Endothelial cell of umbilical vein (primary cell): ENCODE data around the gene SESN1. TPM values are rescaled to one million over a fixed set of nuclear protein-coding genes. Genes with fewer than 3 reads are reported as not detected.

Experiments used
- BruUV-seq: library from RNA; stranded (reverse); fragments of 400-500 nt; replicated peaks from 2 replicates; lab custom pipeline; 2021; lab: Mats Ljungman, UMichigan
- CTCF ChIA-PET: fragments of 300-600, 350-600 bp; sonication (Branson Sonifier 250); formaldehyde crosslinking; loops from one replicate; lab custom pipeline; 2021; ENCODE audit warnings: antibody characterized with exemption, inconsistent platforms; lab: Charles Lee
- POLR2A ChIA-PET: fragments of 300-600, 350-600 bp; sonication (Branson Sonifier 250); formaldehyde crosslinking; loops from one replicate; lab custom pipeline; 2021; ENCODE audit warnings: antibody characterized with exemption, inconsistent platforms; lab: Charles Lee
- DNase-seq: peaks from one replicate; pipeline ENCODE4 v3.0.0-alpha.2; 2011; ENCODE audit warnings: low read depth, low spot score
- FAIRE-seq: peaks from 2 replicates; lab custom pipeline; 2011; peaks lifted over from hg19 to GRCh38; lab: Jason Lieb, UNC
- H2AFZ ChIP-seq: 2 replicates; pipeline ENCODE4 v1.6.0; 2012; ENCODE audit warnings: low read depth, low read length, control low read depth, inconsistent platforms
- H3K27ac ChIP-seq: 2 replicates; pipeline ENCODE4 v1.5.1; 2011; ENCODE audit warnings: low read depth, mild to moderate bottlenecking, control low read depth, low read length, moderate library complexity; ENCODE audit not compliant: insufficient read depth
- H3K27me3 ChIP-seq, 2 experiments: 2 replicates each; pipeline versions ENCODE4 v1.6.0 to v1.6.1; 2011; ENCODE audit warnings: low read length in 2 of 2, mixed read lengths in 1 of 2; ENCODE audit not compliant: control insufficient read depth in 2 of 2, insufficient read depth in 2 of 2
- H3K36me3 ChIP-seq, 2 experiments: 2 replicates in 1 of 2; 3 replicates in 1 of 2; pipeline ENCODE4 v1.5.1; 2011; ENCODE audit warnings: low read length in 2 of 2, mild to moderate bottlenecking in 1 of 2, moderate library complexity in 1 of 2; ENCODE audit not compliant: control insufficient read depth in 2 of 2, insufficient read depth in 2 of 2; ENCODE audit errors: extremely low read depth in 1 of 2
- H3K4me1 ChIP-seq: 3 replicates; pipeline ENCODE4 v1.5.1; 2011; ENCODE audit warnings: mild to moderate bottlenecking, low read length; ENCODE audit not compliant: control insufficient read depth, insufficient read depth; ENCODE audit errors: extremely low read depth
- H3K4me2 ChIP-seq: 2 replicates; pipeline ENCODE4 v1.6.1; 2011; ENCODE audit warnings: low read length, control low read depth, mixed read lengths; ENCODE audit not compliant: insufficient read depth
- H3K4me3 ChIP-seq, 3 experiments: fragments of 200-600 bp in 1 of 3; sonication (generic), shearing (Covaris generic) in 1 of 3; replicated peaks in 1 of 3; 2 replicates each; pipeline ENCODE4 v1.5.1; 2011 to 2016; ENCODE audit warnings: control low read depth in 3 of 3, low read length in 3 of 3, mild to moderate bottlenecking in 2 of 3, inconsistent platforms in 1 of 3, low read depth in 1 of 3, moderate library complexity in 1 of 3; ENCODE audit not compliant: insufficient read depth in 1 of 3
- H3K79me2 ChIP-seq: 2 replicates; pipeline ENCODE4 v1.6.0; 2012; ENCODE audit warnings: low read length, inconsistent platforms; ENCODE audit not compliant: control insufficient read depth, insufficient read depth
- H3K9ac ChIP-seq: replicated peaks from 2 replicates; pipeline ENCODE3; 2011; ENCODE audit warnings: low read length, control low read depth; ENCODE audit not compliant: insufficient read depth; ENCODE audit errors: extremely low read depth
- H3K9me1 ChIP-seq: replicated peaks from 3 replicates; pipeline ENCODE4 v1.6.0; 2011; ENCODE audit warnings: mild to moderate bottlenecking, low read length; ENCODE audit not compliant: control insufficient read depth, insufficient read depth; ENCODE audit errors: extremely low read depth
- H3K9me3 ChIP-seq: replicated peaks from 2 replicates; pipeline ENCODE4 v1.5.1; 2012; ENCODE audit warnings: low read length, inconsistent platforms; ENCODE audit not compliant: control insufficient read depth, insufficient read depth
- H4K20me1 ChIP-seq: replicated peaks from 2 replicates; pipeline ENCODE3; 2011; ENCODE audit warnings: mild to moderate bottlenecking, low read length; ENCODE audit not compliant: control insufficient read depth, insufficient read depth; ENCODE audit errors: extremely low read depth
- CTCF ChIP-seq, 2 donors: IDR thresholded peaks; 1 replicate in 1 of 2; 2 replicates in 1 of 2; pipeline ENCODE4 v1.5.1; 2011; ENCODE audit warnings: low read length in 2 of 2, mild to moderate bottlenecking in 2 of 2, moderate library complexity in 2 of 2, control low read depth in 1 of 2, inconsistent platforms in 1 of 2, low read depth in 1 of 2; ENCODE audit not compliant: insufficient read depth in 1 of 2; ENCODE audit errors: extremely low read depth in 1 of 2
- EZH2 ChIP-seq: IDR thresholded peaks from 2 replicates; pipeline ENCODE4 v1.6.1; 2012; ENCODE audit warnings: borderline replicate concordance, low read depth, mild to moderate bottlenecking, moderate library complexity, low read length, inconsistent platforms; ENCODE audit not compliant: severe bottlenecking
- FOS ChIP-seq: IDR thresholded peaks from 2 replicates; pipeline ENCODE4 v1.6.1; 2011; ENCODE audit warnings: mild to moderate bottlenecking, low read length, moderate library complexity, borderline replicate concordance; ENCODE audit not compliant: insufficient read depth
- GATA2 ChIP-seq: IDR thresholded peaks from 2 replicates; pipeline ENCODE4 v1.7.0; 2011; ENCODE audit warnings: low read depth, mild to moderate bottlenecking, moderate library complexity, mixed read lengths, low read length; ENCODE audit not compliant: insufficient read length, insufficient read depth
- JUN ChIP-seq: IDR thresholded peaks from 2 replicates; pipeline ENCODE4 v1.6.1; 2011; ENCODE audit warnings: borderline replicate concordance, low read depth; ENCODE audit not compliant: insufficient read length, insufficient read depth
- MAX ChIP-seq: IDR thresholded peaks from 2 replicates; pipeline ENCODE4 v1.6.1; 2011; ENCODE audit not compliant: insufficient read depth, insufficient read length
- MYC ChIP-seq: IDR thresholded peaks from one replicate; pipeline ENCODE4 v1.6.1; 2011; ENCODE audit warnings: mild to moderate bottlenecking, low read depth, low read length
- POLR2A ChIP-seq: IDR thresholded peaks from 2 replicates; pipeline ENCODE4 v1.6.1; 2012; ENCODE audit warnings: low read depth, mild to moderate bottlenecking, control low read depth, low read length
- POLR2AphosphoS5 ChIP-seq: IDR thresholded peaks from 2 replicates; pipeline ENCODE4 v1.6.1; 2012; ENCODE audit warnings: low read depth, mild to moderate bottlenecking, control low read depth, low read length, moderate library complexity; ENCODE audit not compliant: insufficient read depth
- dilution Hi-C: fragments of 300-500 bp; cut with MboI; formaldehyde crosslinking; loops from one replicate; pipeline ENCODE4 v1.15.0; 2019; ENCODE audit warnings: low sequenced_read_pairs; ENCODE audit not compliant: extremely low pct_ligation_motif_present
- intact Hi-C: fragments of 100-400 bp; cut with micrococcal nuclease; formaldehyde crosslinking; loops from one replicate; pipeline ENCODE4 v1.10.0; 2022
- polyA plus RNA-seq, 4 experiments: library from polyadenylated mRNA; depleted of rRNA in 3 of 4; stranded (reverse) in 3 of 4; unstranded in 1 of 4; fragments of >200 nt; gene quantifications; 2 replicates each; pipeline versions ENCODE4 v1.2.1 to v1.2.3, GENCODE V29; 2011 to 2012; ENCODE audit warnings: missing spikeins in 1 of 4
- total RNA-seq: library from RNA; stranded (reverse); gene quantifications from 2 replicates; pipeline ENCODE4 v1.2.3, GENCODE V29; 2021

The SESN1 gene
- total and polyA plus RNA-seq, 2 donors (not counting 3 experiments of a cell fraction or from before 2014, with no cell fraction given) = 7.1 to 15.6 TPM

- CTCF ChIA-PET = interaction anchor here (0.7 to 3.1 kb wide), 12 partner anchors 14 to 535 kb away, joined by 3 to 12 read pairs (median 4); no protein-coding TSS in a partner anchor
- POLR2A ChIA-PET = interaction anchor here (0.5 to 1.5 kb wide), 9 partner anchors 192 to 1987 kb away, joined by 3 to 6 read pairs (median 4); no protein-coding TSS in a partner anchor
- TF ChIP-seq EZH2 (no peak), JUN (no peak), MAX (no peak), GATA2 (no peak), POLR2A (no peak), POLR2AphosphoS5 (no peak), MYC (no peak), CTCF (IDR thresholded peaks at IDR 0.05; ENCODE audit: extremely low read depth in 1 of 2, insufficient read depth in 1 of 2, low read depth in 1 of 2, low read length in 2 of 2) (no peak), FOS (no peak)
- Histone ChIP-seq H3K36me3 (no peaks in the 10 kb centered on the region), H3K9ac (peak overlapping the region; percentile 94), H3K27me3 (no peaks in the 10 kb centered on the region), H3K9me3 (no peaks in the 10 kb centered on the region), H3K9me1 (no peaks in the 10 kb centered on the region), H3K4me3 (peak overlapping the region; percentile 68 to 100 (median 100)), H3K4me1 (peaks cover 27% of the 10 kb centered on the region), H4K20me1 (no peaks in the 10 kb centered on the region), H2AFZ (peak overlapping the region; percentile 98), H3K4me2 (peak overlapping the region; percentile 100), H3K79me2 (peaks cover 43% of the 10 kb centered on the region), H3K27ac (peak overlapping the region; percentile 92)
- BruUV-seq = TSS peak; percentile 37
- DNase-seq = peak; percentile 49
- intact Hi-C loops (loop anchor here (1.0 to 10.0 kb wide), 6 partner anchors 35 to 1861 kb away; partner anchors contain the start of genes GTF3C6, PPIL6, SEC63 and SMPD2), dilution Hi-C loops (no loop called here)
- peak; percentile 12 for FAIRE-seq
Observed at GRCh38 chr6:109093732-109094415, 772 bp downstream of the SESN1 start.
